K562 (cell line): ENCODE results near the gene TMEM53. TPM values are rescaled to one million over a fixed set of nuclear protein-coding genes. Genes with fewer than 3 reads are reported as not detected.

Source experiments
- ARID4B ChIP-seq: sonication (generic); formaldehyde crosslinking; IDR thresholded peaks from 2 replicates; pipeline ENCODE4 v1.8.0; 2022; ENCODE audit warnings: mild to moderate bottlenecking, missing genetic modification reagents
- CBFA2T3 ChIP-seq: fragments of 450-650 bp; IDR thresholded peaks from 2 replicates; pipeline ENCODE4 v1.6.1; 2017
- CBX3 ChIP-seq, 2 experiments: IDR thresholded peaks; 1 replicate in 1 of 2; 2 replicates in 1 of 2; pipeline ENCODE4 v1.6.1; 2012; ENCODE audit warnings: inconsistent platforms in 2 of 2, low read length in 2 of 2, borderline replicate concordance in 1 of 2, control low read depth in 1 of 2
- CC2D1A ChIP-seq: fragments of 450-650 bp; IDR thresholded peaks from 2 replicates; pipeline ENCODE4 v1.6.1; 2017; ENCODE audit warnings: mild to moderate bottlenecking
- ETV6 ChIP-seq, 3 experiments: fragments of 150-350 bp in 1 of 3; sonication (generic) in 1 of 3; formaldehyde crosslinking in 1 of 3; IDR thresholded peaks; 2 replicates each; pipeline versions ENCODE4 v1.6.1 to v1.8.0; 2014 to 2022; ENCODE audit warnings: borderline replicate concordance in 2 of 3, low read depth in 2 of 3, antibody characterized with exemption in 1 of 3, low read length in 1 of 3, mild to moderate bottlenecking in 1 of 3, missing genetic modification reagents in 1 of 3
- KDM4B ChIP-seq, 2 experiments: fragments of 450-650 bp in 1 of 2; sonication (generic) in 1 of 2; IDR thresholded peaks; 2 replicates each; pipeline ENCODE4 v1.6.1; 2016 to 2017; ENCODE audit warnings: borderline replicate concordance in 2 of 2, antibody characterized with exemption in 1 of 2, low read depth in 1 of 2, mild to moderate bottlenecking in 1 of 2
- NEUROD1 ChIP-seq: fragments of 150-350 bp; IDR thresholded peaks from 2 replicates; pipeline ENCODE4 v1.6.1; 2014; ENCODE audit warnings: borderline replicate concordance, low read length, low read depth; ENCODE audit not compliant: partially characterized antibody
- NR0B1 ChIP-seq: fragments of 450-650 bp; IDR thresholded peaks from one replicate; pipeline ENCODE4 v1.6.1; 2018; ENCODE audit warnings: mild to moderate bottlenecking, moderate library complexity; ENCODE audit not compliant: partially characterized antibody
- NR1H2 ChIP-seq: sonication (generic); formaldehyde crosslinking; IDR thresholded peaks from 2 replicates; pipeline ENCODE4 v1.4.0; 2020; ENCODE audit warnings: mild to moderate bottlenecking, missing genetic modification reagents
- PCBP1 ChIP-seq: fragments of 200-400 bp; formaldehyde crosslinking; IDR thresholded peaks from 2 replicates; pipeline ENCODE4 v1.6.1; 2018; ENCODE audit warnings: mild to moderate bottlenecking, low read depth, low read length; ENCODE audit not compliant: poor library complexity, severe bottlenecking
- PHF21A ChIP-seq: fragments of 450-650 bp; IDR thresholded peaks from 2 replicates; pipeline ENCODE4 v1.6.1; 2017; ENCODE audit warnings: low read depth, borderline replicate concordance
- RNF219 ChIP-seq: fragments of 250-450 bp; sonication (Bioruptor Pico); IDR thresholded peaks from 2 replicates; pipeline ENCODE4 v1.5.0; 2022; ENCODE audit warnings: mild to moderate bottlenecking
- SIN3B ChIP-seq: fragments of 450-650 bp; IDR thresholded peaks from 2 replicates; pipeline ENCODE4 v1.6.1; 2017; ENCODE audit warnings: low read depth, mild to moderate bottlenecking, moderate library complexity
- TBL1XR1 ChIP-seq, 2 experiments: IDR thresholded peaks; 2 replicates each; pipeline ENCODE4 v1.6.1; 2012; ENCODE audit warnings: improper control_type of control experiment in 2 of 2, low read length in 2 of 2, mild to moderate bottlenecking in 1 of 2
- TCF3 ChIP-seq: sonication (generic); formaldehyde crosslinking; IDR thresholded peaks from 2 replicates; pipeline ENCODE4 v1.4.0; 2020; ENCODE audit warnings: mild to moderate bottlenecking, missing genetic modification reagents
- TRIM24 ChIP-seq, 2 experiments: fragments of 450-650 bp; IDR thresholded peaks; 2 replicates each; pipeline ENCODE4 v1.6.1; 2016
- VEZF1 ChIP-seq: fragments of 200-800 bp; sonication (Bioruptor generic); IDR thresholded peaks from 2 replicates; pipeline ENCODE4 v1.6.1; 2017; ENCODE audit warnings: missing genetic modification characterization, missing compliant biosample characterization
- polyA plus RNA-seq, 8 experiments: library from polyadenylated mRNA; depleted of rRNA in 4 of 8; stranded (reverse) in 5 of 8; unstranded in 3 of 8; fragments of >200 nt; fragmentation: Nextera tagmentation in 2 of 8; fragmentation: Illumina TruSeq in 1 of 8; extraction: Ambion mirVana in 2 of 8; extraction: Trizol in 1 of 8; gene quantifications; 2 replicates each; pipeline versions ENCODE4 v1.2.1 to v1.2.3, GENCODE V29; 2011 to 2014; ENCODE audit warnings: inconsistent platforms in 1 of 8, missing spikeins in 1 of 8
- total RNA-seq, 7 experiments: library from RNA; depleted of rRNA in 6 of 7; stranded (reverse); fragments of >200 nt in 6 of 7; fragmentation: Illumina TruSeq in 2 of 7; extraction: Trizol in 2 of 7; gene quantifications; 2 replicates each; pipeline versions ENCODE4 v1.2.1 to v1.2.3, GENCODE V29; 2011 to 2021; ENCODE audit warnings: low replicate concordance in 1 of 7

The TMEM53 gene
- total and polyA plus RNA-seq, 9 of the 15 experiments (the other 6 are each of a cell fraction or from before 2014, with no cell fraction given), result 0.23 to 3.7 (median 2.0) TPM

GRCh38 chr1:44652445-44653106 lies 21.7 kb downstream of the TMEM53 start (continued):
- TF ChIP-seq RNF219 (no peak), CBFA2T3 (no peak), NR0B1 (no peak), CBX3 (IDR thresholded peaks at IDR 0.05; ENCODE audit: borderline replicate concordance in 1 of 2, low read length in 2 of 2) (0 out of 3 replicates have a peak, but pooled peaks of 1 of the 2 experiments have one; percentile 15), PCBP1 (no peak), ARID4B (CRISPR knock-in tag) (no peak), NEUROD1 (peak; percentile 37), TRIM24 (IDR thresholded peaks at IDR 0.05) (no peak), SIN3B (0 out of 2 replicates have a peak, but pooled peaks have one; percentile 16), CC2D1A (peak; percentile 74; the same call in 1 of the 2 replicates), TBL1XR1 (IDR thresholded peaks at IDR 0.05; ENCODE audit: low read length in 2 of 2) (0 out of 4 replicates have a peak, but pooled peaks of 1 of the 2 experiments have one; percentile 30), PHF21A (no peak), NR1H2 (CRISPR knock-in tag) (no peak), KDM4B (IDR thresholded peaks at IDR 0.05; ENCODE audit: borderline replicate concordance in 2 of 2, low read depth in 1 of 2) (no peak), VEZF1 (CRISPR knock-in tag) (peak; percentile 15; the same call in 1 of the 2 replicates), ETV6 (IDR thresholded peaks at IDR 0.05; ENCODE audit: borderline replicate concordance in 1 of 2, low read depth in 2 of 2, low read length in 1 of 2) (0 out of 4 replicates have a peak, but pooled peaks of 1 of the 2 experiments have one; percentile 34), ETV6 (CRISPR knock-in tag; IDR thresholded peaks at IDR 0.05; ENCODE audit: borderline replicate concordance) (no peak), TCF3 (no peak; the same call in 1 of the 2 replicates)
